Esophagus muscularis mucosa (tissue), 4 donors: Measurements from ENCODE around the gene IRAK1.

Source experiments
- EP300 ChIP-seq: sonication (generic); formaldehyde crosslinking; IDR thresholded peaks from one replicate; pipeline ENCODE4 v1.6.1; 2017; ENCODE audit warnings: antibody characterized with exemption
- POLR2A ChIP-seq: fragments of 450-650 bp; IDR thresholded peaks from one replicate; pipeline ENCODE4 v1.6.1; 2017; ENCODE audit warnings: antibody characterized with exemption, moderate library complexity, mild to moderate bottlenecking, low read depth
- POLR2AphosphoS5 ChIP-seq, 2 donors: sonication (generic); formaldehyde crosslinking; IDR thresholded peaks; one replicate each; pipeline ENCODE4 v1.6.1; 2017; ENCODE audit warnings: antibody characterized with exemption in 2 of 2
- TF ChIP-seq, protein P1 (sequence below), 3 experiments: fragments of 200-600 bp in 2 of 3; fragments of 450-650 bp in 1 of 3; sonication (generic) in 2 of 3; IDR thresholded peaks; one replicate each; pipeline ENCODE4 v1.5.1; 2017 to 2019; ENCODE audit warnings: antibody characterized with exemption in 3 of 3, mild to moderate bottlenecking in 2 of 3, moderate library complexity in 1 of 3

DNA sequence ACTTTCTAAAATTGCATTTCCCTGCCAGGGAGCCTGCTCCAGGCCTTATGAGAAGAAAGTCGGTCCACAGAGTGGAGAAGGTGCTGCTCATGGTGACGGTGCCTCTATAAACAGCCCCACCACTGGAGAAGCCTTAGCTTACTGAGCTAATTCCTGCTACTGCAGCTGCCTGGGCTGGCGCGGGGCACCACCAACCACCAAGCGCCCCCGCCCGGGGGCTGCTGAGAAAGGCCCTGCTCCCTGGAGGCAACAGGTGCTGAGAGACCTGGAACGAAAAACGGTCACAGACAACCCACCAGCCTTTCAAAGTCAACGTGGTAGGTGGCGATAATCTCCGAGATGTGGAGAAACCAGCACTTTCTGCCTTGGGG, 51.0 kb downstream of the IRAK1 start:
- no peak for TF ChIP-seq POLR2A
- TF ChIP-seq, protein P1, sequence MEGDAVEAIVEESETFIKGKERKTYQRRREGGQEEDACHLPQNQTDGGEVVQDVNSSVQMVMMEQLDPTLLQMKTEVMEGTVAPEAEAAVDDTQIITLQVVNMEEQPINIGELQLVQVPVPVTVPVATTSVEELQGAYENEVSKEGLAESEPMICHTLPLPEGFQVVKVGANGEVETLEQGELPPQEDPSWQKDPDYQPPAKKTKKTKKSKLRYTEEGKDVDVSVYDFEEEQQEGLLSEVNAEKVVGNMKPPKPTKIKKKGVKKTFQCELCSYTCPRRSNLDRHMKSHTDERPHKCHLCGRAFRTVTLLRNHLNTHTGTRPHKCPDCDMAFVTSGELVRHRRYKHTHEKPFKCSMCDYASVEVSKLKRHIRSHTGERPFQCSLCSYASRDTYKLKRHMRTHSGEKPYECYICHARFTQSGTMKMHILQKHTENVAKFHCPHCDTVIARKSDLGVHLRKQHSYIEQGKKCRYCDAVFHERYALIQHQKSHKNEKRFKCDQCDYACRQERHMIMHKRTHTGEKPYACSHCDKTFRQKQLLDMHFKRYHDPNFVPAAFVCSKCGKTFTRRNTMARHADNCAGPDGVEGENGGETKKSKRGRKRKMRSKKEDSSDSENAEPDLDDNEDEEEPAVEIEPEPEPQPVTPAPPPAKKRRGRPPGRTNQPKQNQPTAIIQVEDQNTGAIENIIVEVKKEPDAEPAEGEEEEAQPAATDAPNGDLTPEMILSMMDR (IDR thresholded peaks at IDR 0.05): no peak
- TF ChIP-seq POLR2AphosphoS5 (IDR thresholded peaks at IDR 0.05): no peak
- TF ChIP-seq EP300: no peak
